NCI-H345 treated with DMSO at 0.1 percent for 48 hours (cell line): ENCODE measurements around the gene BAG2.

Experiments
- DNase-seq: peaks from one replicate; lab custom pipeline; 2025; ENCODE audit not compliant: unreplicated experiment; lab: John Stamatoyannopoulos, UW

Gene BAG2

GRCh38 chr6:57173886-57174510 lies 1.9 kb downstream of the BAG2 start:
- no peak for DNase-seq

GRCh38 chr6:57174511-57174907 lies 2.4 kb downstream of the BAG2 start:
- no peak for DNase-seq

GRCh38 chr6:57177545-57178265 lies 5.6 kb downstream of the BAG2 start:
- DNase-seq = no peak

GRCh38 chr6:57180596-57180995 lies 8.5 kb downstream of the BAG2 start:
- no peak for DNase-seq

GRCh38 chr6:57182017-57182432 lies 9.9 kb downstream of the BAG2 start:
- no peak for DNase-seq

- DNase-seq = no peak
Measured at GRCh38 chr6:57183336-57183735, 11.2 kb downstream of the BAG2 start.

- no peak for DNase-seq
Measured at GRCh38 chr6:57190140-57190539, 18.0 kb downstream of the BAG2 start.

GRCh38 chr6:57193177-57193576 lies 21.1 kb downstream of the BAG2 start:
- no peak for DNase-seq

GRCh38 chr6:57195457-57195856 lies 23.3 kb downstream of the BAG2 start:
- DNase-seq = no peak

GRCh38 chr6:57198926-57199636 lies 27.0 kb downstream of the BAG2 start:
- DNase-seq = no peak

GRCh38 chr6:57201718-57202117 lies 29.6 kb downstream of the BAG2 start:
- DNase-seq = no peak

GRCh38 chr6:57205550-57206328 lies 33.6 kb downstream of the BAG2 start:
- DNase-seq = no peak

GRCh38 chr6:57207141-57207540 lies 35.0 kb downstream of the BAG2 start:
- DNase-seq = no peak

GRCh38 chr6:57207872-57208271 lies 35.7 kb downstream of the BAG2 start:
- no peak for DNase-seq

- no peak for DNase-seq
Measured at GRCh38 chr6:57209030-57209429, 36.9 kb downstream of the BAG2 start.

GRCh38 chr6:57210060-57210459 lies 37.9 kb downstream of the BAG2 start:
- no peak for DNase-seq

- no peak for DNase-seq
Measured at GRCh38 chr6:57215260-57215659, 43.1 kb downstream of the BAG2 start.

GRCh38 chr6:57216235-57217101 lies 44.3 kb downstream of the BAG2 start:
- DNase-seq = no peak

GRCh38 chr6:57217270-57217669 lies 45.1 kb downstream of the BAG2 start:
- DNase-seq = no peak

- no peak for DNase-seq
Measured at GRCh38 chr6:57220083-57220703, 48.1 kb downstream of the BAG2 start.
